GM12878 (cell line): ENCODE data around the gene FLYWCH2. TPM values are rescaled to one million over a fixed set of nuclear protein-coding genes. Genes with fewer than 3 reads are reported as not detected.

Experiments
- ATAC-seq: fragments of 200-7000 bp; cut with Tn5 transposase; 3 replicates; pipeline ENCODE4 v1.9.1; 2020; ENCODE audit warnings: mild to moderate bottlenecking, moderate library complexity
- BruUV-seq: library from RNA; stranded (reverse); fragments of 400-500 nt; replicated peaks from 2 replicates; lab custom pipeline; 2021; lab: Mats Ljungman, UMichigan
- CTCF ChIA-PET: fragments of 300-600 bp; sonication (Branson Sonifier 250); formaldehyde crosslinking; extraction: SDS; loops from one replicate; lab custom pipeline; 2021; ENCODE audit warnings: inconsistent platforms; lab: Yijun Ruan, JAX
- POLR2A ChIA-PET: fragments of 350-600 bp; formaldehyde crosslinking; extraction: SDS; loops from one replicate; lab custom pipeline; 2021; ENCODE audit warnings: inconsistent platforms; lab: Charles Lee
- RAD21 ChIA-PET: fragments of 300-600 bp; sonication (Branson Sonifier 250); formaldehyde crosslinking; loops from one replicate; lab custom pipeline; 2023; ENCODE audit warnings: antibody characterized with exemption; ENCODE audit not compliant: unreplicated experiment; lab: Charles Lee
- SMC1A ChIA-PET: fragments of 300-600 bp; sonication (Branson Sonifier 250); formaldehyde crosslinking; loops from one replicate; lab custom pipeline; 2023; ENCODE audit not compliant: unreplicated experiment, uncharacterized antibody; lab: Charles Lee
- DNase-seq: peaks from one replicate; pipeline ENCODE4 v3.0.0-alpha.2; 2011; ENCODE audit warnings: low read depth, low spot score
- FAIRE-seq: peaks from 3 replicates; lab custom pipeline; 2011; peaks lifted over from hg19 to GRCh38; lab: Jason Lieb, UNC
- H2AFZ ChIP-seq: 2 replicates; pipeline ENCODE4 v1.6.0; 2011; ENCODE audit warnings: low read depth, low read length, control low read depth; ENCODE audit not compliant: control insufficient read depth
- H3K27ac ChIP-seq: 2 replicates; pipeline ENCODE4 v1.5.1; 2011; ENCODE audit warnings: control low read depth; ENCODE audit not compliant: control insufficient read depth, insufficient read depth
- H3K27me3 ChIP-seq, 2 experiments: replicated peaks in 1 of 2; 2 replicates each; pipeline versions ENCODE4 v1.6.0 to v1.6.1; 2011; ENCODE audit warnings: low read length in 1 of 2; ENCODE audit not compliant: control insufficient read depth in 2 of 2, insufficient read depth in 2 of 2
- H3K36me3 ChIP-seq, 2 experiments: 2 replicates each; pipeline ENCODE4 v1.5.1; 2011; ENCODE audit warnings: low read length in 1 of 2; ENCODE audit not compliant: control insufficient read depth in 2 of 2, insufficient read depth in 2 of 2
- H3K4me1 ChIP-seq: 2 replicates; pipeline ENCODE4 v1.6.1; 2011; ENCODE audit warnings: mild to moderate bottlenecking, low read length, moderate library complexity, mixed read lengths; ENCODE audit not compliant: control insufficient read depth, insufficient read depth
- H3K4me2 ChIP-seq: 2 replicates; pipeline ENCODE4 v1.6.0; 2011; ENCODE audit warnings: control low read depth; ENCODE audit not compliant: control insufficient read depth, insufficient read depth
- H3K4me3 ChIP-seq: fragments of 200-600 bp; sonication (generic); 2 replicates; pipeline ENCODE4 v1.5.1; 2016
- H3K79me2 ChIP-seq: 2 replicates; pipeline ENCODE4 v1.6.0; 2011; ENCODE audit warnings: low read length; ENCODE audit not compliant: control insufficient read depth, insufficient read depth
- H3K9ac ChIP-seq: 2 replicates; pipeline ENCODE4 v1.8.0; 2011; ENCODE audit warnings: low read length, control low read depth, mixed read lengths; ENCODE audit not compliant: control insufficient read depth, insufficient read depth
- H3K9me3 ChIP-seq: replicated peaks from 3 replicates; pipeline ENCODE4 v1.5.1; 2011; ENCODE audit warnings: mild to moderate bottlenecking, low read length; ENCODE audit not compliant: control insufficient read depth, insufficient read depth
- H4K20me1 ChIP-seq: 2 replicates; pipeline ENCODE4 v1.6.0; 2011; ENCODE audit not compliant: control insufficient read depth, insufficient read depth
- ASH2L ChIP-seq: fragments of 300-600, 200-600 bp; sonication (generic); IDR thresholded peaks from 2 replicates; pipeline ENCODE4 v1.6.1; 2017; ENCODE audit warnings: low read depth, mild to moderate bottlenecking, borderline replicate concordance
- ATF7 ChIP-seq: fragments of 450-650 bp; IDR thresholded peaks from 2 replicates; pipeline ENCODE4 v1.6.1; 2016; ENCODE audit warnings: low read depth, mild to moderate bottlenecking
- JUND ChIP-seq: IDR thresholded peaks from 2 replicates; pipeline ENCODE4 v1.6.1; 2012; ENCODE audit warnings: low read depth, mild to moderate bottlenecking, low read length, improper control_type of control experiment, moderate library complexity
- NFIC ChIP-seq: IDR thresholded peaks from 2 replicates; pipeline ENCODE4 v1.6.1; 2012; ENCODE audit warnings: low read depth, mild to moderate bottlenecking, inconsistent platforms, low read length, moderate library complexity
- ZNF217 ChIP-seq: fragments of 450-650 bp; IDR thresholded peaks from 2 replicates; pipeline ENCODE4 v1.6.1; 2017; ENCODE audit warnings: antibody characterized with exemption, mild to moderate bottlenecking
- ZSCAN29 ChIP-seq: fragments of 450-650 bp; IDR thresholded peaks from 2 replicates; pipeline ENCODE4 v1.6.1; 2017; ENCODE audit warnings: mild to moderate bottlenecking, moderate library complexity
- WGBS: methylation state at CpG from one replicate; pipeline ENCODE4 v1.1.6; 2016; ENCODE audit warnings: low lambda C conversion rate; ENCODE audit not compliant: insufficient replicate concordance, insufficient coverage; ENCODE audit errors: missing lambda C conversion rate; 5-methylcytosine and 5-hydroxymethylcytosine counted together
- in situ Hi-C: fragments of 300-500 bp; cut with MboI; formaldehyde crosslinking; loops from 9 replicates; pipeline ENCODE4 v1.14.3; 2018; ENCODE audit warnings: mixed read lengths
- intact Hi-C: fragments of 100-400 bp; cut with micrococcal nuclease; formaldehyde crosslinking; loops from one replicate; pipeline ENCODE4 v1.14.2; 2022; ENCODE audit not compliant: unreplicated experiment
- polyA plus RNA-seq, 11 experiments: library from polyadenylated mRNA; depleted of rRNA in 4 of 11; unstranded in 6 of 11; stranded (reverse) in 5 of 11; fragments of >200 nt; fragmentation: Nextera tagmentation in 4 of 11; fragmentation: Illumina TruSeq in 1 of 11; extraction: Ambion mirVana in 4 of 11; extraction: Trizol in 1 of 11; gene quantifications; 1 replicate in 1 of 11; 2 replicates in 10 of 11; pipeline versions ENCODE4 v1.2.1 to v1.2.3, GENCODE V29; 2011 to 2016; ENCODE audit warnings: inconsistent platforms in 2 of 11, missing spikeins in 2 of 11, low read depth in 1 of 11
- total RNA-seq, 4 experiments: library from RNA; depleted of rRNA in 3 of 4; stranded (reverse); fragments of >200 nt in 3 of 4; fragmentation: Illumina TruSeq in 1 of 4; extraction: Trizol in 1 of 4; gene quantifications; 2 replicates each; pipeline versions ENCODE4 v1.2.1 to v1.2.3, GENCODE V29; 2013 to 2021
- TF ChIP-seq, protein P1 (sequence below): fragments of 450-650 bp; conservative IDR thresholded peaks from 2 replicates; pipeline ENCODE4 v1.6.1; 2017; ENCODE audit warnings: mild to moderate bottlenecking, moderate library complexity

Gene FLYWCH2
- total and polyA plus RNA-seq, 10 of the 15 experiments (the other 5 are each of a cell fraction or from before 2014, with no cell fraction given): 0.27 to 43.1 (median 17.7) TPM

DNA sequence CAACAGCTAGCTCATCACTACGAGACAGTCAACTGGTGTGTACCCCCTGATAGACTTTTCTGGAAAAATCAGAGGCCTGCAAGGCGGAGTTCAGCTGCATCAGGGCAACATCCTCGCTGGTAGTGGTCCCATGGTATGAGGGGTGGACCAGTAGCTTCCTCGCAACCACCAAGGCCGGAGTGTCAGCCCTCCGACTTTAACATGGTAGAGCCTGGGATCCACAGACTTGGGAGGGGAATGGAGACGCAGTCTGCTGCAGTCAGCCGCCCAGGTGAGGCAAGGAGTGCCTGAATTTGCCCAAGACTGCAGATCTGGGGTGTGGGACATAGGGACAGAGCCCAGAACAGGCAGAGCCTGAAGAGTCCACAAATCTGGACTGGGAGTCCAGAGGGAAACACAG, 39.5 kb upstream of the FLYWCH2 start:
- WGBS: 94% methylated on average over 8 of the region's 8 CpGs
- H3K9ac ChIP-seq: no peak overlapping the region
- H2AFZ ChIP-seq: no peak overlapping the region
- ChIA-PET CTCF (interaction anchor here (0.5 to 2.6 kb wide), 2 partner anchors 13 to 24 kb away, joined by 3 to 13 read pairs; no protein-coding TSS in a partner anchor), RAD21 (interaction anchor here (1.9 kb wide), 1 partner anchor 25 kb away, joined by 4 read pairs; no protein-coding TSS in a partner anchor), SMC1A (no interaction called here), POLR2A (interaction anchor here (0.6 kb wide), 1 partner anchor 62 kb away, joined by 3 read pairs; no protein-coding TSS in a partner anchor)
- no peaks in the 10 kb centered on the region for H3K36me3 ChIP-seq
- H3K4me2 ChIP-seq: no peak overlapping the region
- peaks cover 9% of the 10 kb centered on the region; the same call in 1 of the 2 replicates for H3K4me1 ChIP-seq
- peaks cover 0 to 2% of the 10 kb centered on the region in 2 experiments; a peak in 1 of 4 replicates for H3K27me3 ChIP-seq
- FAIRE-seq (no peak), ATAC-seq (no peak), DNase-seq (no peak)
- no peak overlapping the region for H3K4me3 ChIP-seq
- in situ Hi-C loops: no loop called here
- intact Hi-C loops: no loop called here
- no peaks in the 10 kb centered on the region for H3K79me2 ChIP-seq
- H3K27ac ChIP-seq: no peak overlapping the region
- no peaks in the 10 kb centered on the region for H4K20me1 ChIP-seq
- peaks cover 3% of the 10 kb centered on the region; the same call in 1 of the 3 replicates for H3K9me3 ChIP-seq
- TF ChIP-seq ATF7 (no peak), ZSCAN29 (no peak), ZNF217 (no peak), NFIC (no peak), JUND (no peak), ASH2L (no peak)
- TF ChIP-seq, protein P1, sequence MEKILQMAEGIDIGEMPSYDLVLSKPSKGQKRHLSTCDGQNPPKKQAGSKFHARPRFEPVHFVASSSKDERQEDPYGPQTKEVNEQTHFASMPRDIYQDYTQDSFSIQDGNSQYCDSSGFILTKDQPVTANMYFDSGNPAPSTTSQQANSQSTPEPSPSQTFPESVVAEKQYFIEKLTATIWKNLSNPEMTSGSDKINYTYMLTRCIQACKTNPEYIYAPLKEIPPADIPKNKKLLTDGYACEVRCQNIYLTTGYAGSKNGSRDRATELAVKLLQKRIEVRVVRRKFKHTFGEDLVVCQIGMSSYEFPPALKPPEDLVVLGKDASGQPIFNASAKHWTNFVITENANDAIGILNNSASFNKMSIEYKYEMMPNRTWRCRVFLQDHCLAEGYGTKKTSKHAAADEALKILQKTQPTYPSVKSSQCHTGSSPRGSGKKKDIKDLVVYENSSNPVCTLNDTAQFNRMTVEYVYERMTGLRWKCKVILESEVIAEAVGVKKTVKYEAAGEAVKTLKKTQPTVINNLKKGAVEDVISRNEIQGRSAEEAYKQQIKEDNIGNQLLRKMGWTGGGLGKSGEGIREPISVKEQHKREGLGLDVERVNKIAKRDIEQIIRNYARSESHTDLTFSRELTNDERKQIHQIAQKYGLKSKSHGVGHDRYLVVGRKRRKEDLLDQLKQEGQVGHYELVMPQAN: no peak
- no TSS peak for BruUV-seq
